ENCODE data around the gene GLIPR1L2.

GRCh38 chr12:75443709-75444108 lies 52.8 kb downstream of the GLIPR1L2 start:
- no peak for TF ChIP-seq CTCF (IDR thresholded peaks at IDR 0.05; ENCODE audit: low read length)
- no peak for TF ChIP-seq EZH2phosphoT487 (IDR thresholded peaks at IDR 0.05; ENCODE audit: low read length)

Measured in MM.1S (cell line).